Measurements from ENCODE around the gene CHRND. TPM values are rescaled to one million over a fixed set of nuclear protein-coding genes. Genes with fewer than 3 reads are reported as not detected.

Gene CHRND
- total and polyA plus RNA-seq, 4 donors, result not detected

- Histone ChIP-seq H3K27me3 (ENCODE audit: control insufficient read depth in 4 of 4, insufficient read depth in 4 of 4, low read length in 3 of 4) (peaks cover 0 to 3% (median 2%) of the 10 kb centered on the region in 4 donors), H3K4me3 (ENCODE audit: low read depth in 1 of 3, low read length in 3 of 3) (no peak overlapping the region), H3K27ac (ENCODE audit: low read depth in 1 of 2, low read length in 2 of 2) (no peak overlapping the region), H3K36me3 (ENCODE audit: control insufficient read depth in 4 of 4, insufficient read depth in 3 of 4, low read depth in 1 of 4, low read length in 3 of 4) (no peaks in the 10 kb centered on the region), H3K9me3 (ENCODE audit: control insufficient read depth in 4 of 4, low read length in 3 of 4) (no peaks in the 10 kb centered on the region), H3K9ac (ENCODE audit: low read depth in 1 of 2, low read length in 2 of 2) (no peak overlapping the region), H3K4me1 (ENCODE audit: control insufficient read depth in 4 of 4, insufficient read depth in 4 of 4, low read length in 3 of 4) (peaks cover 6 to 16% (median 8%) of the 10 kb centered on the region in 4 donors)
- no peak for DNase-seq (ENCODE audit: low spot score)
- 74% methylated on average over 6 of the region's 6 CpGs for WGBS
- TF ChIP-seq RAD21 (IDR thresholded peaks at IDR 0.05) (no peak), YY1 (IDR thresholded peaks at IDR 0.05) (no peak), REST (IDR thresholded peaks at IDR 0.05) (no peak), FOXA1 (IDR thresholded peaks at IDR 0.05) (no peak), ATF3 (IDR thresholded peaks at IDR 0.05) (no peak), TAF1 (conservative IDR thresholded peaks at IDR 0.05) (no peak), SP1 (IDR thresholded peaks at IDR 0.05) (no peak), MAX (IDR thresholded peaks at IDR 0.05) (no peak), JUND (IDR thresholded peaks at IDR 0.05) (no peak), FOXA2 (IDR thresholded peaks at IDR 0.05) (no peak), EGR1 (IDR thresholded peaks at IDR 0.05; ENCODE audit: low read depth in 2 of 2) (no peak)
Observed at GRCh38 chr2:232518844-232519243, 7.1 kb upstream of the CHRND start.

GRCh38 chr2:232519581-232520438, 6.2 kb upstream of the CHRND start, which contains the start of gene PRSS56:
Gene PRSS56, plus strand, starts transcription at chr2:232520388. Its CDS starts 211 bp downstream, at chr2:232520599.
- Histone ChIP-seq H3K9me3 (ENCODE audit: control insufficient read depth in 4 of 4, low read length in 3 of 4) (no peaks in the 10 kb centered on the region), H3K36me3 (ENCODE audit: control insufficient read depth in 4 of 4, insufficient read depth in 3 of 4, low read depth in 1 of 4, low read length in 3 of 4) (no peaks in the 10 kb centered on the region), H3K4me1 (ENCODE audit: control insufficient read depth in 4 of 4, insufficient read depth in 4 of 4, low read length in 3 of 4) (peaks cover 7 to 22% (median 13%) of the 10 kb centered on the region in 4 donors), H3K4me3 (ENCODE audit: low read depth in 1 of 3, low read length in 3 of 3) (no peak within 1 kb of the TSS), H3K27ac (ENCODE audit: low read depth in 1 of 2, low read length in 2 of 2) (no peak within 1 kb of the TSS), H3K9ac (ENCODE audit: low read depth in 1 of 2, low read length in 2 of 2) (no peak within 1 kb of the TSS), H3K27me3 (ENCODE audit: control insufficient read depth in 4 of 4, insufficient read depth in 4 of 4, low read length in 3 of 4) (peaks cover 0 to 8% (median 5%) of the 10 kb centered on the region in 4 donors)
- 75% methylated on average over 19 of the region's 19 CpGs for WGBS
- no peak for DNase-seq (ENCODE audit: low spot score)
- TF ChIP-seq CTCF (IDR thresholded peaks at IDR 0.05; ENCODE audit: low read depth, low read length, missing input control), result no peak
- TF ChIP-seq NR2F2 (IDR thresholded peaks at IDR 0.05), result no peak
- no peak for TF ChIP-seq RXRA (IDR thresholded peaks at IDR 0.05)
- no peak for TF ChIP-seq HNF4A (conservative IDR thresholded peaks at IDR 0.05)
- no peak for TF ChIP-seq EGR1 (IDR thresholded peaks at IDR 0.05; ENCODE audit: low read depth in 2 of 2)
- no peak for TF ChIP-seq REST (IDR thresholded peaks at IDR 0.05)
- no peak for TF ChIP-seq JUND (IDR thresholded peaks at IDR 0.05)
- TF ChIP-seq TAF1 (conservative IDR thresholded peaks at IDR 0.05), result no peak
- TF ChIP-seq FOXA2 (IDR thresholded peaks at IDR 0.05), result no peak
- no peak for TF ChIP-seq MAX (IDR thresholded peaks at IDR 0.05)
- no peak for TF ChIP-seq FOXA1 (IDR thresholded peaks at IDR 0.05)
- TF ChIP-seq YY1 (IDR thresholded peaks at IDR 0.05), result no peak
- TF ChIP-seq ZBTB33 (IDR thresholded peaks at IDR 0.05), result no peak
- no peak for TF ChIP-seq RAD21 (IDR thresholded peaks at IDR 0.05)
- no peak for TF ChIP-seq GABPA (IDR thresholded peaks at IDR 0.05 in 1 of 2, conservative IDR thresholded peaks at IDR 0.05 in 1 of 2)
- no peak for TF ChIP-seq SP1 (IDR thresholded peaks at IDR 0.05)

All from liver (tissue), 9 donors.